Mesenteric fat pad (tissue), 1 donor: ENCODE data around the gene TUBA1C. TPM values are rescaled to one million over a fixed set of nuclear protein-coding genes. Genes with fewer than 3 reads are reported as not detected.

Source experiments
- DNase-seq: peaks from one replicate; pipeline ENCODE4 v3.0.0-alpha.2; 2020; ENCODE audit warnings: low spot score
- long read RNA-seq: library from polyadenylated mRNA; unstranded; transcript quantifications from one replicate; pipeline ENCODE4 v2.0.0, GENCODE V29; 2020
- total RNA-seq: library from RNA; stranded (reverse); fragmentation: NEBNext Ultra II Directional; extraction: Animal tissue kit (Norgen Biotek cat#: 25700); gene quantifications from one replicate; pipeline ENCODE4 v1.2.1, GENCODE V29; 2021
- donor health status: DM: yes; HTN: yes; CAD: no.

TUBA1C gene
- 173 TPM for total RNA-seq
- long read RNA-seq, transcript TUBA1C-203 (2 exons, 1,105 nt), result minor isoform, 13 of 148 reads
- long read RNA-seq, transcript TUBA1C-201 (4 exons, 3,001 nt), result major isoform, 83 of 148 reads
- long read RNA-seq, partial matches to known transcripts, result 16 of 148 reads
- long read RNA-seq, other reads (novel, unspliced or antisense), result 36 of 148 reads

GRCh38 chr12:49264873-49265792 is at the start of gene TUBA1C:
Gene TUBA1C (plus strand): TSS chr12:49265082. CDS start chr12:49265182, 100 bp downstream.
- DNase-seq, result peak; percentile 98

- DNase-seq, result no peak
Observed at GRCh38 chr12:49219417-49220026, 45.4 kb upstream of the TUBA1C start.

- DNase-seq, result no peak
Observed at GRCh38 chr12:49220972-49221371, 43.9 kb upstream of the TUBA1C start.

DNA sequence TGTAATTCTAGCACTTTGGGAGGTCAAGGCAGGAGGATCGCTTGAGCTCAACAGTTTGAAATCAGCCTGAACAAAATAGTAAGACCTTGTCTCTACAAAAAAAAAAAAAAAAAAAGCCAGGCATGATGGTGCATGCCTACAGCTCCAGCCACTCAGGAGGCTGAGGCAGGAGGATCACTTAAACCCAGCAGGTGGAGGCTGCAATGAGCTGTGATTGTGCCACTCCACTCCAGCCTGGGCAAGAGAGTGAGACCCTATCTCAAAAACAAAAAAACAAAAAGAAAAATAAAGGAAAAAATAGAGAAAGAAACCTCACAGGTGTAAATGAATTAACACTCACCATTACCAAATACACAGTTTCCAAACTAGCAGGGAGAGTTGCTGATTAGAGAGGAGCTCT is 41.8 kb upstream of the TUBA1C start:
- no peak for DNase-seq

DNA sequence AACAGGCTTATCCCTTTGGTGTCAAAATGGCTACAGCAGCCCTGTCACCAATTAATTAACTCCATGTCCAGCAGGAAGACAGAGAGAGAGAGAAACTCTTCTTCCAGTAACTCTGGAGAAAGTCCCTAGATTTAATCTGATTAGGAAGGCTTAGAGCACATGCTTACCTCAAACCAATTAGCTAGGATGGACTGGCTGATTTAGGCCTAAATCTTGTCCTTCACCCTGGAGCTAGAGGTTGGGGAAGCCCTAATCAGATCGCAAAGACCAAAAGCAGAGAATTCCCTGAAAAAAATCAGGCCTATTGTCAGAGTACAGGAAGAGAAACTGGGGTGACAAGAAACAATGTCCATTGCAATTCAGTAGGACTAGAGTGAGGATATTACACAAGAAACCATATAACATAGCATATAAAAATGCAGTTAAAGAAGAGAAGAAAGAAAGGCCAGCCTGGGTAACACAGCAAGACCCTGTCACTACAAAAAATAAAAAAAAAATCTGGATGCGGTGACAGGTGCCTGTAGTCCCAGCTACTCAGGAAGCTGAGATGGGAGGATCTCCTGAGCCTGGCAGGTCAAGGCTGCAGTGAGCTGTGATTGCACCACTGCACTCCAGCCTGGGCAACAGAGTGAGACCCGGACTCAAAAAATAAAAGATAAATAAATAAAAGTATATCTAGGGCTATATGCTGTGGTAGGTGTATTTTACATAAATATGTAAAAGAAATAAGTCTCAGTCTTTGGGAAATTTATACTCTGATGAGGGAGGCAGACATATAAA is 41.1 kb upstream of the TUBA1C start:
- no peak for DNase-seq

DNA sequence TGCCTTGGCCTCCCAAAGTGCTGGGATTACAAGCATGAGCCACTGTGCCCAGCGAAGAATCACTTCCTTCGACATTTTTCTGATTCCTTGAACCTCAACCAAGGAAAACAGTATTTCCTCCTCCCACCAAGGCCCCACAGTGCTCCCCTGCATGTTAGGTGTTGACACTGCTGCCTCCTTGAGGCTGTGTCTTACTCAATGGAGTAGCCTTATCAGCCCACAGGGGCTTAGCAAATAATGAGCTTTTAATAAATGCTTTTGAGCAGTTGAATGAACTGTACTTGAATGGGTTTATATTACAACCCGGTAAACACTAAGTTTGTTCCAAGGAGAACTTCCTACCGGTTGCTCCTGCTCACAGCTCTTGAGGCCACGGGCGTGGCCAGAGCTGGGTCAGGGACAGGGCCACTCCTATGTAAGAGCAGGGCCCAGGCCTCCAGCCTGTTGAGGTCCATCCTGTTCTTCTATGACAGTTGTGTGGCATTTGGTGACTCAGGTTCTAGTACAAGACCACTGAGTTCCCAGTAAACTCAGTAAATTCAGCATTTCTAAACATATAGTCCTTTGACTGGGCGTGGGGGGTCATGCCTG is 39.2 kb upstream of the TUBA1C start:
- no peak for DNase-seq

GRCh38 chr12:49227713-49228112 is 37.2 kb upstream of the TUBA1C start:
- DNase-seq, result no peak

- no peak for DNase-seq
Observed at GRCh38 chr12:49228653-49229052, 36.2 kb upstream of the TUBA1C start.

DNA sequence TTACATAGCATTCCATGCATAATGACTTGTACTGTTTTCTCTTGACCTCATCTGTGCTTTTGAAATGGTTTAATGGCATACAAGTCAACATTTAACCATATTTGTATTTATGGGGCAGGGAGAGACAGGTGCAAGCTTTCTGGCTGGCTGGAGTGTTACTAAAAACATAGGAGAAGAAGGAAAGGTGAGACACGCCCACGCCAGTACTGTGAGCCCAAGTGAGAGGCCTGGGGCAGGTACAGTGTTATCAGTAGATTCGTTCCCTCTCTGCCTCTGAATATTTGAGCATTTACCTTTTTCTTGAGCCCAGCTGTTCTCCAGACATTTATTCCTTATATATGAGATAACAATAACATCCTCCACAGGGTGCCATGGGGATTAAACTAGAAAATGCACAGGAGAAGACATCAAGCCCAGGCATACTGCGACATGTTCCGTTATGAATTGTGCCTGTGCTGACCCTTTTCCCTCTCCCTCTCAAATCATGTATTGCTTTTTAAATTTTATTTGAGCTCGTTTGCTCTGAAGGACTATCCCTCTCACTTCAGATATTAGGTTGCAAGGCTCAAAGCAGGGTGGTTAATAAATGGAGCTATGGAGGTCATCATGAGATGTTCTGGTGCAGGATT is 34.6 kb upstream of the TUBA1C start:
- no peak for DNase-seq

- no peak for DNase-seq
Observed at GRCh38 chr12:49230805-49231194, 34.1 kb upstream of the TUBA1C start.

DNA sequence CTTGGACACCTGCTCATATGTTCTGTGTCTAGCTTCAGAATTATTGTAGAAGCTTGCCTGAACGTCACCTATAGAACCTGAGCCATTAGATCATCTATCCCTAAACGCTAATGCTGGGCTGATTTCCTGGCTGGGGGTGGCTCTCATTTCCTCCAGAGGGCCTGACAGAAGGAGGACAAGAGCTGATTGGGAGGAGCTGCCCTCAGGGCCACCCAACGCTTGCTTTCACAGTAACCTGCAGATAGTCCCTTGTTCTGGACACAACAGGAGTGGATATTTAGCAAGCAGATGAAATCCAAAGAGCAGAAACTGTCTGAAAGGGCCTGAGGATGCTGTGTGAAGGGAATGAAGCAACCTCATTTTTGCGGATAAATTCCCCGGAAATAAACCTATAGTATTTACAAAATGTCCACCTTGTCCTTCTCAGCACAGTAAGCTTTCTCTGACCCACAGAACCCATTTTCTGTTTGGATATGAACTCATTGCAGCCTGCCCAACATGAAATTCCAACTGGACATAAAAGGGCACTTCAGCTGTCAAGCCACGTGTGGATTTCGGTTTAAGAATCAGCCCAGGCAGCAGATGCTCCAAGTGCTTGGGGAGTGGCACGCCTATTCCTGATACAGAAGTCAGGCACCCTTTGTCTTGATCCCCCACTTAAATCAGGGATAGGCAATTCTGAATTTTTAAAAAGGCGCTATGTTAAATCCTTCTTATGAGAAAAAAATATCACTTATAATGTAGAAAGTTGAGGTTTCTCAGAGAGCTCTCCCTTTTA is 32.8 kb upstream of the TUBA1C start:
- DNase-seq, result no peak

- DNase-seq, result no peak
Observed at GRCh38 chr12:49232940-49233841, 31.7 kb upstream of the TUBA1C start.

- no peak for DNase-seq
Observed at GRCh38 chr12:49233842-49234526, 30.9 kb upstream of the TUBA1C start.

GRCh38 chr12:49236423-49236822 is 28.5 kb upstream of the TUBA1C start:
- no peak for DNase-seq

GRCh38 chr12:49243631-49244030 is 21.3 kb upstream of the TUBA1C start:
- DNase-seq, result no peak

- DNase-seq, result no peak
Observed at GRCh38 chr12:49244176-49244575, 20.7 kb upstream of the TUBA1C start.

GRCh38 chr12:49251357-49251756 is 13.5 kb upstream of the TUBA1C start:
- DNase-seq, result no peak

GRCh38 chr12:49253033-49253623 is 11.8 kb upstream of the TUBA1C start:
- DNase-seq, result no peak
